GM18502 (cell line): ENCODE results near the gene ETV3.
"Not testable (repeated sequence)": the region's sequence is repeated elsewhere in the genome, so short reads cannot be mapped to it uniquely, and the experiment has no call there.

ENCODE experiments used
- ATAC-seq: cut with Tn5 transposase; IDR thresholded peaks from one replicate; pipeline ENCODE4 v1.9.1; 2021; ENCODE audit warnings: mild to moderate bottlenecking; ENCODE audit not compliant: unreplicated experiment, poor library complexity

Gene ETV3

DNA sequence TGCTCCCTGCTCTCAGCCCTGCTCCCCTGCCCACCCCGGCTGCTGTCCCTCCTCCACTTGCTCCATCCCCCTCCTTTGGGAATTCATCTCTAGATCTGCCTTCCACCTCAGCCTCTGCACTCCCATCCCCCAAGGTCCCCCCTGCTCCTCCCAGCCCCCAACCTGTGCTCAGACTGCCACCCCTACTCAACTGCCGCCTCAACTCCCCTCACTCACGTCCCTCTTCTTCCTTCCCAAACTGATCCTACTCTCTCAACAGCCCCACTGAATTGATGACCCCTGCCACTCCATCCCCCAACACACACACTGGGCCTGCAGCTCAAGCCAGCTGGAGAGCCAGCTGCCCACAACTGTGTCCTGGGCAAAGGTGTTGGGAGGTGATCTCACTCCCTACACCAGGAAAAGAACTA, 22.8 kb downstream of the ETV3 start:
- no peak for ATAC-seq

DNA sequence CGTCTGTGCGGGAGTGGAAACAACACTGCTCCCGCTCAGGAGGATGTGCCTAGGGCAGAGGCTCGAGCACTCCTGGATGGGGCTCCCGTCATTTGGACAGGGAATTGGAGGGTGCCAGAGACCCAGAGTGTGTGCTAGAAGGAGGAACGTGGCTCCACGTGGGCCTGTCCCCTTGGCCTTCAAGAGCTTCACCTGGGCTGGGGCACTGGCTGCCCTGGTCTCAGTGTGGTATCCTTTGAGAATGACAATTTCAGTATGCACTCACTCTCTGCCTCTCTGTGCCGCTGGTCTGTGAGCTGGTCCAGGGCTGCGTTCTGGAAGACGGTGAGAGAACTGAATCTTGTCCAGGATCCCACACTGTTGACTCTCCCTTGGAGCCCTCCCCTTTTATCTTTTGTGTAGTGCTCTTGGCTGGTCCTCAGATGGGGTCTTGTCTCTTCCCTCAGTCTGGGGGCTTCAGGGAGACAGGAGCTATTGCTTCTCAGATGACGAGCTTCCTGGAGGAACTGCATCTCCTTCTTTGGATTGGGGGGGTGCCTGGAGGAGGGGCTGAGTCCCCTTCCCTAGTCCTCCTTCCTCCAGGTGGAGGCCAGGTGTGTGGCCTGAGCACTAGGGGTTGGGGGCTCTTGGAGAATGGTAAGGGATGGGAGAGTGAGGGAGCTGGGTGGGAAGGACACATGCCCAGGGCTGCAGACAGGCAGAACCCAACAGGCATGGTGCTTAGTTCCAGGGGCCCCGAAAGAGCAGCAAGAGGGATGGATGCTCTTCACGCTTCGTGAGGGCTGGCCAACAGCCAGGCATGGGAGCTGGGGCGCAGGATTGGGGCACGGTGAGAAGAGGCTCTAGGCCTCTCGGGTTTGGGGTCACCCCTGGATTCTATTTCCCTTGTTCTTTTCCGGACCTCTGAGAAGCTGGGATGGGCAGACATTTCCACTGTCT, 23.7 kb downstream of the ETV3 start:
- no peak for ATAC-seq

DNA sequence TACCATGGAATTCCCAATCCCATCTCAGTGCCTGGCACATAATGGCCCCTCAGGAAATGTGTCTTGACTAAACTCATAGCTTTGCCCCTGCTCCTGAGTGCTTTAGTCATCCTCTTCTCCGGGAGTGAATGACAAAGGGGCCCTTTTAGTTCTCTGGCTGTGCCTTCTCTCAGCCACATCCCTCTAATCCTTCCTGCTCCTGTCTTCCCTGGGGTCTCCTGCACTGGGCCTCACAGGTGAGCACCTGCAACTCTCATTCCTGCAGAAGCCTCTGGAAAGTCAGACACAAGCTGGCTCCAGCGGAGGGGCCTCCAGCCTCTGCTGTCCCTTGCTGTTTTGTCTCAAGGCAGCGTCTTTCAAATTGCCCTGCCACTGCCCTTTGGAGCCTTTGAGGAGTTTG, 24.6 kb downstream of the ETV3 start:
- ATAC-seq: no peak

DNA sequence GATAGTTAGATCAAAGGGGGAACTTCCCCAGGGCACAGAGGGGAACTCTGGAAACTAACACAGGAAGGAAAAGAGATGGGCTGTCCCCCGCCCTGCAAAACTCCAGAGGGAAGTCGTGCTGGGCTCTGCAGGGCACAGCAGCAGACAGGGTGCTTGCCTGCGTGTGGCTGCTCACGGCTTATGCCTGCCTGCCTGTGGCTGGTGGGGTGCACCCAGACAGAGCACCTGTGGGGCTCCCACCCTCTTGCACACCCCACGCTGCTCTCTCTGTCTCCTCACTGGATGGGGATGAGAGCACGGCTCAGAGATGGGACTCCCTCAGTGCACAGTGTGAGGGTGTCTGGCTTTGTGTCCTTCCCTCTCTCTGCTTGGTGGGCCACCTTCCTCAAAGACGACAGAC, 25.1 kb downstream of the ETV3 start:
- no peak for ATAC-seq

DNA sequence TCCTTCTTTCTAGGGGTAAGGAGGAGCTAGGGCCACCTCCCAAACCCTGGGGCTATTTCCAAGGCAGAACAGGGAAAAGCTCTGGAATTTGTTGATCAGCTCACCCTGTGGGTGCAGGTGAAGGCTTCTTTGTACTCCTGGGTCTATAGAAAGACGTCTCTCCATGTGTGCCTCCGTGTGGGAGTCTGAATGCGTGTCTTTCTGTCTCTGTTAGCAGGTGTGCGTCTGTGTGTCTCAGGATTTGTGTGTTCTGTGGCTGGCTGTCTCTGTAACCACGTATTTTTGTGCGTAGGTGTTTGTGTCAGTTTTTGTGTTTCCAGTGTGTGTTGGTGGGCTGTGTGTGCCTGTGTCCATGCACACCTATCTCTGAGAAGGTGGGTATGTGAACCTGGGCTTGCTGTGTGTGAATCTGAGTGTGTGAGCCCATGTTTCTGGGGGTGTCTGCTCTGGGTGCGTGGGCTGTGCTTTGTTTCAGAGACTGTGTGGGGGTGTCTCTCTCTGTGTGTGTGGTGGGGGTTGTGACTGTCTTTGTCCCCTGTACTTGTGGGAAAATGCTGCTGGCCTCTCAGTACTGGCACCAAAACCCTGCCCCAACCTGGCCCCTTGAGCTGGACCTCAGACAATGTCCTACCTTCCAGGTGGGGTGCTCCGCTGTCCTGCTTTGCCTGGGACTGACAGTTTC, 25.9 kb downstream of the ETV3 start:
- no peak for ATAC-seq

DNA sequence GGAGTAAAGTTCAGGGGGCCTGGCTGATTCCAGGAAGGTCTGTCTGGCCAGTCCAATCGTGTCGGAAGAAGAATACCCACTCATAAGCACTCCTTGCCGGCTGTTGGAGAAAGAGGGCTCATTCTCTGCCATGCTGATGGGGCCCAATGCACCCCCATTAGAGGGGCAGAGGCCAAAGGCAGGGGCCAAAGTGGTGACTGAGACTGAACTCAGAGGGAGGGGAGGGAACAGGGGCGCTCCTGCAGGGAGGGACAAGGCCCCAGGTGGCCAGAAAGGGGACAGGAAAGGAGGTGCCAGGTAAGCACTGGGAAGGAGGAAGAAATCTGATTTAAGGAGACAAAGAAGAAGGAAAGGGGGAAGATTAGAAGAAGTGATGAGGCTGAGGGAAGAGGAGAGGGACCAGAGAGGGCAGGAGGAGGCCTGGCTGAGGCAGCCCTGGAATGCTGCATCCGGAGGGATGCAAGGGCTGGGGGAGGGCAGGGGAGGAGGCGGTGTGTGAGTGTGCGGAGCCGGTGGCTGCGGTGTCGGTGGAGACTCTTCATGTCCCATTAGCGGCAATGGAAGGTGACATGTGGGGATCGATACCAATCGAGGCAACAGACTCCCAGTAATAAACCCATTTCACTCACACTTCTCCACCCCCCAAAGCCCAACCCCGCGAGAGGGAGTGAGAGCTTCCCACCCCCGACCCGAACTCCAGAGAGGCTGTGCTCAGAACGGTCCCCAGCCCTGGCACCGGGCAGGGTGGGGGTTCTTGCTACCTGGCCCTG, 26.6 kb downstream of the ETV3 start:
- ATAC-seq: no peak

DNA sequence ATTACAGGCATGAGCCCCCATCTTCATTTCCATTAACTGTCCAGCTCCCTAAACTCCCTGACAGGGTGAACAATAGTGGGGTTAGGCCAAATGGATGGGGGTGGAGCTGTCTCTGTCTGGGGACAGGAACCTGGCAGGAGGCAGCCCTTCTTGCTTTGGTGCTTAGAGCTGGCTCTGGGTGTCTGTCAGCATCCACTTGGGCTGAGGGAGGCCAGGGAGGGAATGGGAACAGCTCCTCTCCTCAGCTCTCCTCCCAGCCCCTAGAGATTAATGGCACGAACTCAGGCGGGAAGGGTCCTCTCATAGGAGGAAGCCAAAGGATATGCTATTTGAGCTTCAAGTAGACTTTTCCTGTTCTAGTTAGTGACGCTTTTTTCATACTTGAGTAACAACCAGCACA, 27.5 kb downstream of the ETV3 start:
- ATAC-seq: no peak

DNA sequence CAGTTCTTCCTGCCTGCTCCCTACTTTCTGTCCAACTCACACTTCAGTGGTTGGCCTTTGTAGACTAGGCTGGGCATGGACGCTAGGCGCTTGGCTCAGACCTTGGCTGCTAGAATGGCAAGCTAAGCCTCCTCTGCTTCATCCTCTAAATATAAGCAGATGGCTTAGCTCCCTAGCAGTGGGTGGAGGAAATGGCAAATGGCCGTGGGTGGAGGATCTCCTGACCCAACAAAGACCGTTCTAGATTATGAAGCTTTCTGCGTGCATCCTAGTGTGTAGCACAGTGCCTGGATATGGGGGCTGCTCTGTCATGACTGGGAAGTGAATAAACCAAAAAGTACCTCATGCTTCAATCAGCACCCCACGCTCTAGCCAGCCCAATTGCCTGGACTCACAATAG, 28.2 kb downstream of the ETV3 start:
- ATAC-seq: no peak

DNA sequence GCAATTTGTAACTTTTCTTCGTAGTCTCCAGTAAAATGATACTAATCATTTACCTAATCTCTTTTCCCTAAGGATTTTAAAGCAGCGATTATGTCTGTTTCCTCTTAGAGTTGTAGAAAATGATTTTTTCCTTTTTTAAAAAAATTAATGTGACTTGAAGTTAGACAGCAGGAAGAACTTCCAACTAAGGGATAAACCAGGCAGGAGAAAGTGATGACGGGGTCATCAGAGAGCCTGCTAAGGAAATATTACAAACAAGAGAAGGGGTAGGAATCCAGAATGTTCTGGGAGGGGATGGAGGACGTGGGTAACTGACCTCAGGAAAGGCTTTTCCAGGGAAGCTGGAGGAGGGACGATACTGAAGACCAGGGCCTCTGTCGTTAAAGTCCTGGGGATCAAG, 29.7 kb downstream of the ETV3 start:
- ATAC-seq: no peak

DNA sequence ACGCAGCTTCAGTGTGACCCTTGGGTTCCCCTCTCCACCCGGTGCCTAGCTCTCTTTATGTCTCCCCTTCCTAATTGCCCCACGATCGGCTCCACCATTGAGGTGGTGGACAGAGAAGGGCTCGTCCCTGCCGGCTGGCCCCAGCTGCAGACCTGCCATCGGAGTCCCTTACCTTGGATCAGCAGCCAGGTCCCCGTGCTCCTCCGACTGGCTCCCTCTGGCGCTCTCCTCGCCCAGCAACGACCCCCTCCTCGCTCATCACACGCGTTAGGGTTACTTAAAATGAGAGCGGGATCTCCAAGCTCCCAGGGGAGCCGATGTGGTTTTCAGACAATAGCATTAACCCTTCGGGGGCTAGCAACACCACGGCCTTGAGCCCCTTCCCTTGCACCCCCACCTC, 30.5 kb downstream of the ETV3 start:
- ATAC-seq: no peak

DNA sequence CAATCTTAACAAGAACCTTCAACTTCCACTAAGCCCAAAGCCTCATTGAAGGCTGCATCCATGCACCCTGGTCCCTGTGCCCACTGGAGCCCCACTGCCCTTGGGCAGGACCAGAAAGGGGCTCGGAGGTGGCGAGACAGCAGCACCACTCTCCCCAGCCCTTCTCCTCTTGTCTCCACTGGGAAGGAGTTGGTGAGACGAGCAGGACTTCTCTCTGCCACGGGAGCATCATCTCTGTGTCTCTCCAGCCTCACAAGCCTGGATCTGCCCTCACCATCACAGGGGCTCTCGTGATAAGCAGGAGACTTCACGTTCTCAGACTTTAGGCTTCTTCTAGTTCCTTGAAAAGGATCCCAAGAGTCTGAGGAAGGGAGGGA, 31.4 kb downstream of the ETV3 start:
- ATAC-seq: no peak

DNA sequence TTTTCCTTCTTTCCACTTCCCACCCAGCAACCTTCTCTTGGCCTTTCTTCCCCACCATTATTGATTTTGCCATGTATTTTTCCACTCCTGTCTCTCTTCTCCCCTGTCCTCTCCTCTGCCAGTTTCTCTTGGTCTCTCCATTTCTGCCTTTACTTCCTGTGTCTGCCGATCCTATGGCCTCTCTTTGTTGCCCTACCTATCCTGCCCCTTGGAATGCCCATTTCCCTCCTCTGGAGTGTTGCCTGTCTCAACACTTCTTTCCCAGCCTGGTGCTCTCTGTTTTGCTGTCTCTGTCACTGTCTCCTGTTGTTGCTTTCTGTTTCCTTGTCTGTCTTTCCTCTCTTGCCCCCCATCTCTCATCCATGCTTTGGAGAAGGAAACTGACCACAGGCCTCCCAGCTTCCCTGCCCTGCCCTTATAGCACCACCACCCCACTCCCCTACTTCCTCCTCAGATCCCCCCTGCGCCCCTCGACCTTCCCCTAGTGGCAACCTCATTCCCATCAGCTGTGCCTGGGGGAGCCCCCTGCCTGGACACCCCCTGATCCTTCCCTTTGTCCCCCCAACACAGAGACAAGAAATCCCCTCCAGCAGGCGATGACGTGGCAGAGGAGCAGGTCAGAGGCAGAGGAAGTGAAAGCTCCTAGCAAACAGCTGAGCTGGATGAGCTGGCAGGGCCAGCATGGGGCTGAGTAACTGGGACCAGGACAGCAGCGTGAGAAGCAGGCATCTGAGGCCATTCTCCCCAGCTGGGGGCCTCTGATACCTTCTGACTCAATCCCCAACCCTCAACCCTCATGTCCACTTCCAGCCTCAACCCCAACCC, 32.0 kb downstream of the ETV3 start:
- peak; percentile 92 for ATAC-seq

DNA sequence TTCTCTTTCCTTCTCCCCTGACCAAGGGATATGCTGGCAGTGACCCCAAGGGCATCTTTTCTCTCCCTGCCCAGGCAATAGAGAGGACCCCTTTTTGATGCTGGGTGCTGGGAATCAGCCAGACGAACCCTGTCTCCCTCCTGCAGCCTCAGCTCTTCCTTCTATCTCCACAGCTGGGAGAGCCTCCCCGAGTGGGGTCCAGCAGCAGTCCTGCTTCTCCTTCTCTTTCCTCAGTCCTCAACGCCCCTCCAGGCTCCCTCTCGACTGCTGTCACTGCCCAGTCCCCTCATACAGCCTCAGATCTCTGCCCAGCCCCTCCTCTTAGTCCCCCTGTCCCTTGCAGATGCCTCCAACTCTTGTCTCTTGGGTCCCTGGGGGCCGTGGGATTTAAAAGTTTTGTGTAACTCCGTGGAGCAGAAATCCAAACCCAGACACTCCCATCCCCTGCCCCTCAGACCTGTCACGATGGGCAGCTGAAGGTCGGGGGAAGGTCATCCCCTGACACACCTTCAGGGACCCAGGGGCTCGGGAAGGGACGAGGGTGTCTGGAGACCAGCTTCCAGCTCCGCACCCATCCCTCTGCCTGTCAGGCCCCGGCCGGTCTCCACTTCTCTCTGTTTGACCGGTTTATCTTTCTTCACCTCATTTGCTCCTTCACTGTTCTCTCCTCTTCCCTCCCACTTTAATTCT, 32.8 kb downstream of the ETV3 start:
- ATAC-seq: no peak

DNA sequence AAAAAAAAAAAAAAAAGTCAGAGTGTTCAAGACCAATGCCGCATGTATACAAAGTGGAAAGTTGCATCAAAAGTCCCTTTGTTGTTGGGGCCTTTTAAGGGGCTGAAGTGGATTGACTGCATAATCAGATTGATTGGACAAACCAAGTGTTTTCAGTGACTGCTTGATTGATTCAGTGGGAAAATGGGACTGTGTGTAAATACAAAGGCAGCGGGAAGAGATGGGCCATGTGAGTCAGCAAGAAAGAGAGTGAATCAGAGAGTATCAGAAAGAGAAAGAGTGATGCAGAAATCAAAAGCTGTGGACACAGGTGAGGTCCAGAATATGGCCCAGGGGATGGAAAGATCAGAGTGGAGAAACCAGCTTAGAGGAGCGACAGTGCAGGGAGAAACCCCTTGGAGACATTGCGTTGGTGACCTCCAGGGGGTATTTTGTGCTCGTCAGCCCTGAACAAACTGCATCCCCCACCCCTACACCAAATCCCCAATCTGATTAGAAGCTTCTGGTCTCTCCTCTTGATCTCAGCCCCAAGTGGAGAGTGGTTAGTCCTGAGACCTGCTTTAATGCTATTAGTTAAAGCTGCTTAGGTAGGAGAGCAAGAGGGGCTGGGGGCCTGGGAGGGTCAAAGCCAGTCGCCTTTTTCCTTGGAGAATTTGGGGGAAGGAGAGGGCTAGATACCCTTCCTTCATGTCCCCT, 33.4 kb downstream of the ETV3 start:
- no peak for ATAC-seq

DNA sequence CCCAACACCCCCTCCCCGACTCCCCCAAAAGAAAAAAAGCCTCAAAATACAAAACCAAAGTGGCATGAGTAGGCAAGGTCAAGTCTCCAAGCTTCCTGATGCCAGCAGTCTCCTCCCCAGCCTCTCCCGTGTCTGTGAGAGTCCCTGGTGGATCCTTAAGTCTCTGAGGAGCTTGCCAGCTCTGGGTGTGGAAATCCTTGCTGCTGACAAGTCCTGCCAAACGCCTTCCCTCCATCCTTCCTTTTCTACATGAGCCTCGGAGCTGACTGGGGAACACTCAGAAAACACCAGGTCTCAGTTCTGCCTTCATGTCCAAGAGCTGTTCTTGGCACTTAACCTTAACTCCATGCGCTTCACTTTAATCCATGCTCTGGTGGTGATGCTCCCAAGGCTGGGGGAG, 34.9 kb downstream of the ETV3 start:
- ATAC-seq: no peak

DNA sequence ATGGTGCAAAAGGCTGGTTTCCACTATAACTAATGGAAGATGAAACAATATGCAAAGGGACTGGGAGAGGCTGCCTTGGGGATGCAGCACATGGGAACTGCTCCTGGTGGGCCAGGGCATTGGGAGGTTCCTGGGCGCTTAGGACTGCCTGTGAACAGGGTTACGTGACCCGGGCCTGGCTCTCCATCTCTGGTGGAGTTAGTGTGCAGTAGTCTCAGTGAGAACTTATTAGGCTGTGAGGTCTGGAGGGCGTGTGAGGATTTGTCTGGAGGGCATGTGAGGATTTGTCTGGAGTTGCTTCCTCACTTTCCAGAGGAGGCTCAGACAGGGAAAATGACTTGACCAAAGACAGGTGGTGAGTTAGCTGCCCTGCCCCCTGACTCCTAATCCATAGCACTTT, 37.0 kb downstream of the ETV3 start:
- ATAC-seq: no peak

DNA sequence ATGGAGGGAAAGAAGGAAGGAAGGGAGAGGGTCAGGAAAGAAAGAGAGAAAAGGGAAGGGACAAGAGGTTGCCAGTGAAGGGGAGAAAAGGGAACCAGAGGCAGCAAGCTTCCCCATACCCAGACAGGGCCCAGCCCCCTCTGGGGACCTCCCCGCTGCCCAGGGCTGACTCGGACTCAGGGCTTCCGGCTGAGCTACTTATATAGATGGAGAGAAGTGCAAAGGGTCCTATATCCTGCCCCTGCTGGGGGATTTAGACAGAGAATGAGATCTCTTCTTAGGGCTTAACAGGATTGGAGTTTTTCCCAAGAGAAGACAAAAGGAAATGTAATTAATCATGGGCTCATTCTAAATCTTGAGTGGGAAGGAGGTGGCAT, 38.6 kb downstream of the ETV3 start, which contains the start of gene ETV3L:
ETV3L (minus strand) TSS at position 176 of the 377 bp plus-strand sequence. CDS start 285 bp downstream, outside the sequence.
- ATAC-seq: no peak

DNA sequence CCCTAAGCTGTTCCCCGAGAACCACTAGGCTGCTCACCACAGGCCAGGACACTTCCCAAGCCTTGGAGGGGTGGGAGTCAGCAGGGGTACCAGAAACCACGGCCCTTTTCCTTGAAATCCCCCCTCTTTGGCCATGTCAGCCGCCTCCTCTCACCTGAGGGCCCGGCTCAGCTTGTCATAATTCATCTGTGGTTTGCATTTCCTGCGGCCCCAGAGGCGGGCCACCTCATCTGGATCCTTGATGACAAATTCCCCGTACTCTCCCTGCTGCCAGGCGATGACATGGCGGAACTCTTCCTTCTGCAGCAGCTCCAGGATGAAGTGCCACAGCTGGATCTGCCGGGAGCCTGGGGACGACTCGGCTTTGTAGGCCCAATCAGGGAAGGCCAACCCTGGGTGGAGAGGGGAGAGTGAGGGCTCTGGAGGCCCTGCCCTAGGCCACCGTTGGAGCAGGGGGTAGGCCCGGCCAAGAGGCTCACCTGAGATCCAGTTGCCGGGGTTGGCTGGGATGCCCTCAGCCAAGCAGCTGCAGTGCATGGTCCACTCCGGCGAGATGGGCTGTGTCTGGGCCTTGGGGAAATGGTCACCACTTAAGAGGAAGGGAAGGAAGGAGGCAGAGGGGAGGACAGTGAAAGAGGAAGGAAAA, 39.1 kb downstream of the ETV3 start:
- not testable (repeated sequence) for ATAC-seq
